ENCODE measurements around the gene ZDHHC11B. TPM values are rescaled to one million over a fixed set of nuclear protein-coding genes. Genes with fewer than 3 reads are reported as not detected.

Gene ZDHHC11B
- total and polyA plus RNA-seq, 2 donors (not counting 1 experiment from before 2014, with no cell fraction given) = 0.52 TPM; not detected in 1

DNA sequence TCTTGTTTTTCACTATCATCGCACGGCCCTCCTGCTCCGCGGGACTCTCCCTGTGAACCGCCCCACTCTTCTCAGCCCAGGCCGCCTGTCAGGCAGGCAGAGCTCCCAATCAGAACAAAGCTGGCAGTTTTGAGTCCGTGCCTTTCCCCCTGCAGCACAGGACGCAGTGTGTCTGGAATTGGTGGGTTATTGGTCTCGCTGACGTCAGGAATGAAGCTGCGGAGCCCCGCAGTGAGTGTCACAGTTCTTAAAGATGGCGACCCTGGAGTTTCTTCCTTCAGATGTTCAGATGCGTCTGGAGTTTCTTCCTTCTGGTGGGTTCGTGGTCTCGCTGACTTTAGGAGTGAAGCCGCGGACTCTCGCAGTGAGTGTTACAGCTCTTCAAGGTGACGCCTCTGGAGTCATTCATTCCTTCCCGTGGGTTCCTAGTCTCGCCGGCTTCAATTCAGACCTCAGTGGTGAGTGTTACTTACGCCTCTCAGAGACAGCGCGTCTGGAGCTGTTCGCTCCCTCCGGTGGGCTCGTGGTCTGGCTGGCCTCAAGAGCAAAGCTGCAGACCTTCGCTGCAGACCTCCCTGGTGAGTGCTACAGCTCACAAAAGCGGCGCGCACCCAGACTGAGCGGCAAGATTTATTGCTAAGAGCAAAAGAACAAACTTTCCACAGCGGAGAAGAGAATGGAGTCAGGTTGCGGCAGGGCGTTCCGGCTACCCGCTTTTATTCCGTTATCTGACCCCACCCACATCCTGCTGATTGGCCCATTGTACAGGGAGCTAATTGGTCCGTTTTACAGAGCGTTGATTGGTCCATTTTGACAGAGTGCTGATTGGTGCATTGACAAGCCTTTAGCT lies 7.4 kb downstream of the ZDHHC11B start:
- Mint-ChIP-seq H3K27me3 (peaks cover 9% of the 10 kb centered on the region), H3K4me3 (no peak overlapping the region), H3K4me1 (no peaks in the 10 kb centered on the region), H3K9me3 (ENCODE audit: insufficient read depth) (no peaks in the 10 kb centered on the region), H3K27ac (no peak overlapping the region)
- H3K4me2 ChIP-seq (replicated peaks; ENCODE audit: low read depth, low read length, poor library complexity, severe bottlenecking) = no peak overlapping the region
- peaks cover 0 to 4% (median 0%) of the 10 kb centered on the region in 3 donors for H3K9me3 ChIP-seq (ENCODE audit: control extremely low read depth in 1 of 3, control insufficient read depth in 2 of 3, insufficient read depth in 1 of 3, low read length in 2 of 3)
- no peak overlapping the region for H3K9ac ChIP-seq (ENCODE audit: low read length)
- no peak overlapping the region for H3K4me3 ChIP-seq (ENCODE audit: control extremely low read depth in 1 of 5, extremely low read depth in 1 of 5, insufficient read depth in 1 of 5, low read depth in 2 of 5, low read length in 4 of 5)
- DNase-seq (no peak), ATAC-seq (ENCODE audit: low read depth) (no peak)
- no peaks in the 10 kb centered on the region for H3K4me1 ChIP-seq (ENCODE audit: control insufficient read depth in 2 of 2, insufficient read depth in 2 of 2, low read length in 2 of 2)
- POLR2A ChIA-PET = no interaction called here
- no peak for TF ChIP-seq EZH2 (IDR thresholded peaks at IDR 0.05; ENCODE audit: borderline replicate concordance, insufficient read depth, low read depth, low read length, poor library complexity, severe bottlenecking)
- TF ChIP-seq, protein P1, sequence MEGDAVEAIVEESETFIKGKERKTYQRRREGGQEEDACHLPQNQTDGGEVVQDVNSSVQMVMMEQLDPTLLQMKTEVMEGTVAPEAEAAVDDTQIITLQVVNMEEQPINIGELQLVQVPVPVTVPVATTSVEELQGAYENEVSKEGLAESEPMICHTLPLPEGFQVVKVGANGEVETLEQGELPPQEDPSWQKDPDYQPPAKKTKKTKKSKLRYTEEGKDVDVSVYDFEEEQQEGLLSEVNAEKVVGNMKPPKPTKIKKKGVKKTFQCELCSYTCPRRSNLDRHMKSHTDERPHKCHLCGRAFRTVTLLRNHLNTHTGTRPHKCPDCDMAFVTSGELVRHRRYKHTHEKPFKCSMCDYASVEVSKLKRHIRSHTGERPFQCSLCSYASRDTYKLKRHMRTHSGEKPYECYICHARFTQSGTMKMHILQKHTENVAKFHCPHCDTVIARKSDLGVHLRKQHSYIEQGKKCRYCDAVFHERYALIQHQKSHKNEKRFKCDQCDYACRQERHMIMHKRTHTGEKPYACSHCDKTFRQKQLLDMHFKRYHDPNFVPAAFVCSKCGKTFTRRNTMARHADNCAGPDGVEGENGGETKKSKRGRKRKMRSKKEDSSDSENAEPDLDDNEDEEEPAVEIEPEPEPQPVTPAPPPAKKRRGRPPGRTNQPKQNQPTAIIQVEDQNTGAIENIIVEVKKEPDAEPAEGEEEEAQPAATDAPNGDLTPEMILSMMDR (IDR thresholded peaks at IDR 0.05) = no peak
- WGBS (ENCODE audit: insufficient coverage) = 93% methylated on average over 41 of the region's 42 CpGs
- CTCF ChIA-PET = no interaction called here
- no peaks in the 10 kb centered on the region for H3K27me3 ChIP-seq (replicated peaks in 1 of 4; ENCODE audit: control extremely low read depth in 1 of 4, control insufficient read depth in 3 of 4, insufficient read depth in 4 of 4, low read length in 3 of 4)
- no peaks in the 10 kb centered on the region for H4K20me1 ChIP-seq (ENCODE audit: control insufficient read depth, insufficient read depth, low read length, poor library complexity, severe bottlenecking)
- no peaks in the 10 kb centered on the region for H3K36me3 ChIP-seq (replicated peaks in 1 of 2; ENCODE audit: control extremely low read depth in 1 of 2, control insufficient read depth in 1 of 2, extremely low read depth in 1 of 2, insufficient read depth in 2 of 2, low read length in 1 of 2)
- H3K79me2 ChIP-seq (ENCODE audit: control insufficient read depth, insufficient read depth, low read length) = no peaks in the 10 kb centered on the region
- intact Hi-C loops (cut with micrococcal nuclease) = no loop called here
- no peak overlapping the region for H2AFZ ChIP-seq (ENCODE audit: insufficient read depth, low read depth, low read length, poor library complexity, severe bottlenecking)
- no peak overlapping the region for H3K27ac ChIP-seq (ENCODE audit: low read length in 2 of 2)
